Measurements from ENCODE around the gene SH2D3C. TPM values are rescaled to one million over a fixed set of nuclear protein-coding genes. Genes with fewer than 3 reads are reported as not detected.

SH2D3C gene
- total and polyA plus RNA-seq, 10 of the 15 experiments (the other 5 are each of a cell fraction or from before 2014, with no cell fraction given) = 1.2 to 23.5 (median 16.2) TPM

GRCh38 chr9:127730262-127730661, 48.2 kb downstream of the SH2D3C start:
- SMC1A ChIA-PET (ENCODE audit: uncharacterized antibody, unreplicated experiment) = no interaction called here
- no peaks in the 10 kb centered on the region for H3K36me3 ChIP-seq (ENCODE audit: control insufficient read depth in 2 of 2, insufficient read depth in 2 of 2, low read length in 1 of 2)
- FAIRE-seq (no peak), DNase-seq (ENCODE audit: low read depth, low spot score) (no peak), ATAC-seq (no peak)
- RAD21 ChIA-PET (ENCODE audit: unreplicated experiment) = interaction anchor here (0.5 kb wide), 1 partner anchor 130 kb away, joined by 3 read pairs; no protein-coding TSS in a partner anchor
- no peak overlapping the region for H2AFZ ChIP-seq (ENCODE audit: control insufficient read depth, low read depth, low read length)
- H4K20me1 ChIP-seq (ENCODE audit: control insufficient read depth, insufficient read depth) = no peaks in the 10 kb centered on the region
- TF ChIP-seq FOXM1 (IDR thresholded peaks at IDR 0.05; ENCODE audit: low read depth, low read length) (no peak), MXI1 (IDR thresholded peaks at IDR 0.05; ENCODE audit: low read depth, low read length) (no peak), ZBTB11 (CRISPR knock-in tag; IDR thresholded peaks at IDR 0.05) (no peak), ZNF24 (IDR thresholded peaks at IDR 0.05) (no peak), POLR2A (IDR thresholded peaks at IDR 0.05; ENCODE audit: low read depth, low read length) (no peak), E2F8 (IDR thresholded peaks at IDR 0.05; ENCODE audit: low read depth, partially characterized antibody) (no peak), CBFB (IDR thresholded peaks at IDR 0.05; ENCODE audit: low read depth) (no peak), GATAD2B (conservative IDR thresholded peaks at IDR 0.05; ENCODE audit: low read depth) (no peak)
- no peaks in the 10 kb centered on the region for H3K9me3 ChIP-seq (replicated peaks; ENCODE audit: control insufficient read depth, insufficient read depth, low read length)
- WGBS (ENCODE audit: insufficient coverage, insufficient replicate concordance, low lambda C conversion rate, missing lambda C conversion rate) = 61% methylated on average over 9 of the region's 9 CpGs
- H3K4me3 ChIP-seq = no peak overlapping the region
- H3K4me1 ChIP-seq (ENCODE audit: control insufficient read depth, insufficient read depth, low read length) = peaks cover 6% of the 10 kb centered on the region
- CTCF ChIA-PET = interaction anchor here (2.0 to 2.6 kb wide), 2 partner anchors 140 kb away, joined by 6 to 9 read pairs; no protein-coding TSS in a partner anchor
- in situ Hi-C loops (cut with MboI) = loop anchor here (5.0 kb wide), 2 partner anchors 138 to 228 kb away; no protein-coding TSS in a partner anchor
- no TSS peak for BruUV-seq (replicated peaks)
- H3K79me2 ChIP-seq (ENCODE audit: control insufficient read depth, insufficient read depth, low read length) = no peaks in the 10 kb centered on the region
- no peak overlapping the region for H3K27ac ChIP-seq (ENCODE audit: control insufficient read depth, insufficient read depth)
- no peak overlapping the region for H3K4me2 ChIP-seq (ENCODE audit: control insufficient read depth, insufficient read depth)
- H3K9ac ChIP-seq (ENCODE audit: control insufficient read depth, insufficient read depth, low read length) = no peak overlapping the region
- intact Hi-C loops (cut with micrococcal nuclease; ENCODE audit: unreplicated experiment) = no loop called here
- POLR2A ChIA-PET = no interaction called here
- no peaks in the 10 kb centered on the region for H3K27me3 ChIP-seq (replicated peaks in 1 of 2; ENCODE audit: control insufficient read depth in 2 of 2, insufficient read depth in 2 of 2, low read length in 1 of 2)

All from GM12878 (cell line).